ENCODE measurements around the gene SMPX. TPM values are rescaled to one million over a fixed set of nuclear protein-coding genes. Genes with fewer than 3 reads are reported as not detected.

Gene SMPX
- polyA plus RNA-seq, 1 of the 3 experiments (the other 2 are of a cell fraction): not detected

DNA sequence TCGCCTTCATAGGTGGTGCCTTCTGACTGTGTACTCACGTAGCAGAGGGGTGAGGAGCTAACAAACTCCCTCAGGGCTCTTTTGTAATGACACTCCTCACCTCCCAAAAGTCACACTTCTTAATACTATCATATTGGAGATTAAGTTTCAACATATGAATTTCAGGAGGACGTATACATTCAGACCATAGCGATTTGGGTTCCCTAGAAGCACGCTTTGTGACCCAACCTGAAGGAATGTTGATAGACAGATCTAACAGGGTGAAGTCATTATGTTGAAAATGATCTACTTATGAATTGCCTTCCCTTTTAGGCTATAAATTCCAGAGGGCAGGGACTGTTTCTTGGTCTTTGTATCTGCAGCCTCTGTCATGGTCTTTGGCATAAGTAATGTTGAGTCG lies 96.6 kb downstream of the SMPX start:
- 42% methylated on average over 6 of the region's 6 CpGs for WGBS (ENCODE audit: low lambda C conversion rate)
- Histone ChIP-seq H3K4me1 (ENCODE audit: control insufficient read depth in 1 of 2, insufficient read depth in 2 of 2, low read depth in 1 of 2, low read length in 1 of 2) (no peaks in the 10 kb centered on the region), H3K36me3 (replicated peaks in 1 of 2; ENCODE audit: control insufficient read depth in 1 of 2, insufficient read depth in 2 of 2, low read length in 1 of 2) (no peaks in the 10 kb centered on the region), H3K27ac (ENCODE audit: low read depth in 2 of 2, low read length in 1 of 2) (no peak overlapping the region), H3K9me3 (no peaks in the 10 kb centered on the region), H2AFZ (ENCODE audit: low read depth) (no peak overlapping the region), H3K9ac (no peak overlapping the region), H4K20me1 (ENCODE audit: insufficient read depth) (no peaks in the 10 kb centered on the region), H3K4me3 (ENCODE audit: low read depth in 2 of 2, low read length in 1 of 2) (no peak overlapping the region), H3K4me2 (no peak overlapping the region), H3K9me2 (no peaks in the 10 kb centered on the region), H3K79me2 (ENCODE audit: insufficient read depth) (no peaks in the 10 kb centered on the region), H3F3A (replicated peaks; ENCODE audit: insufficient read depth) (no peaks in the 10 kb centered on the region), H3K27me3 (ENCODE audit: insufficient read depth) (no peaks in the 10 kb centered on the region)
- ChIA-PET CTCF (no interaction called here), POLR2A (no interaction called here)
- DNase-seq: no peak
- no peak for TF ChIP-seq RFX5 (IDR thresholded peaks at IDR 0.05; ENCODE audit: low read length)
- TF ChIP-seq, protein P1, sequence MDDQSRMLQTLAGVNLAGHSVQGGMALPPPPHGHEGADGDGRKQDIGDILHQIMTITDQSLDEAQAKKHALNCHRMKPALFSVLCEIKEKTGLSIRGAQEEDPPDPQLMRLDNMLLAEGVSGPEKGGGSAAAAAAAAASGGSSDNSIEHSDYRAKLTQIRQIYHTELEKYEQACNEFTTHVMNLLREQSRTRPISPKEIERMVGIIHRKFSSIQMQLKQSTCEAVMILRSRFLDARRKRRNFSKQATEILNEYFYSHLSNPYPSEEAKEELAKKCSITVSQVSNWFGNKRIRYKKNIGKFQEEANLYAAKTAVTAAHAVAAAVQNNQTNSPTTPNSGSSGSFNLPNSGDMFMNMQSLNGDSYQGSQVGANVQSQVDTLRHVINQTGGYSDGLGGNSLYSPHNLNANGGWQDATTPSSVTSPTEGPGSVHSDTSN (IDR thresholded peaks at IDR 0.05): no peak
- no peak for TF ChIP-seq FOXM1 (IDR thresholded peaks at IDR 0.05; ENCODE audit: low read depth)
- TF ChIP-seq MXI1 (IDR thresholded peaks at IDR 0.05; ENCODE audit: low read depth, low read length): no peak
- TF ChIP-seq SMC3 (IDR thresholded peaks at IDR 0.05; ENCODE audit: low read depth, low read length): no peak
- TF ChIP-seq EZH2phosphoT487 (IDR thresholded peaks at IDR 0.05; ENCODE audit: borderline replicate concordance, low read depth): no peak

DNA sequence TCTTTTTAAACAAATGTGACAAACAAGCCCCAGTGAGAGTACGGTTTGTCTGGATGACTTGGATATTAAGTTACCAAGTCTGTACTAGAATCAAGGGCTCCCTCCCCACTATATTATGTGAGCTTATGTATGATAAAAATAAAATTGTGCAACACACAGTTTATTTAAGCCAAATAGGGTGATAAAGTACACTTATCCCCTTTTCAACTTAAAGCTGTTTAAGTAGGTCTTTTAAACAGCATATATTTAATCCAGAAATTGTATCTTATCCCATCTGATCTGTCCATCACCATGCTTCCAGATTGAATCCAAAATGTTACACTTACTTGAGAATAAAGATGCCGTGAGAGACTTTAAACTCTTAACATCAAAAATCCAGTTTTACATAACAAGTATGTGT lies 97.8 kb downstream of the SMPX start:
- 30% methylated on average over 2 of the region's 2 CpGs for WGBS (ENCODE audit: low lambda C conversion rate)
- no peaks in the 10 kb centered on the region for H3K79me2 ChIP-seq (ENCODE audit: insufficient read depth)
- H3K27ac ChIP-seq (ENCODE audit: low read depth in 2 of 2, low read length in 1 of 2): no peak overlapping the region
- TF ChIP-seq NRF1 (IDR thresholded peaks at IDR 0.05; ENCODE audit: low read depth, low read length): no peak
- TF ChIP-seq TCF12 (IDR thresholded peaks at IDR 0.05): no peak
- no peak for TF ChIP-seq RFX5 (IDR thresholded peaks at IDR 0.05; ENCODE audit: low read length)
- no peaks in the 10 kb centered on the region for H4K20me1 ChIP-seq (ENCODE audit: insufficient read depth)
- ChIA-PET CTCF (no interaction called here), POLR2A (no interaction called here)
- no peak overlapping the region for H2AFZ ChIP-seq (ENCODE audit: low read depth)
- H3K4me3 ChIP-seq (ENCODE audit: low read depth in 2 of 2, low read length in 1 of 2): no peak overlapping the region
- no peaks in the 10 kb centered on the region for H3K36me3 ChIP-seq (replicated peaks in 1 of 2; ENCODE audit: control insufficient read depth in 1 of 2, insufficient read depth in 2 of 2, low read length in 1 of 2)
- no peaks in the 10 kb centered on the region for H3F3A ChIP-seq (replicated peaks; ENCODE audit: insufficient read depth)
- no peaks in the 10 kb centered on the region for H3K4me1 ChIP-seq (ENCODE audit: control insufficient read depth in 1 of 2, insufficient read depth in 2 of 2, low read depth in 1 of 2, low read length in 1 of 2)
- H3K27me3 ChIP-seq (ENCODE audit: insufficient read depth): no peaks in the 10 kb centered on the region
- no peak overlapping the region for H3K9ac ChIP-seq
- DNase-seq: no peak
- no peaks in the 10 kb centered on the region for H3K9me3 ChIP-seq
- H3K4me2 ChIP-seq: no peak overlapping the region
- H3K9me2 ChIP-seq: no peaks in the 10 kb centered on the region

DNA sequence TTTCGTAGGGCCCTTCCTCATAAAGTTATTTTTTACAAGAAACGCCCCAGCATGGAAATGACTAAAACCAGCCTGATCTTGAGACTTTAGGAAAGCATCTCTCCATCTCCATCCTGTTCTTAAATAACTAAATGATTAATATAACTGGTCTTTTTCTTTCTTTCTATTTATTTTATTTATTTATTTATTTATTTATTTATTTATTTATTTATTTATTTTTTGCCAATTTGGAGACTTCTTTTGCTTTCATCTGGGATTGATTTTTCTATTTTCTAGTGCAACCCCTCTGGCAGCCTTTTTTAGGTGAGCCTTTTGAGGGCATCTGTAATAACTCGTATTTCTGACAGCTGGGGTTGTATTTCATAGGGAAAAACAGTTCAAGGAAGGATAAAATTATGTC lies 98.6 kb downstream of the SMPX start:
- no peaks in the 10 kb centered on the region for H3K9me2 ChIP-seq
- no peak overlapping the region for H3K4me2 ChIP-seq
- no peak overlapping the region for H3K27ac ChIP-seq (ENCODE audit: low read depth in 2 of 2, low read length in 1 of 2)
- TF ChIP-seq FOSL2 (IDR thresholded peaks at IDR 0.05; ENCODE audit: borderline replicate concordance, low read depth) (no peak), TCF12 (IDR thresholded peaks at IDR 0.05) (no peak), ELF1 (IDR thresholded peaks at IDR 0.05) (no peak), SMC3 (IDR thresholded peaks at IDR 0.05; ENCODE audit: low read depth, low read length) (no peak), RCOR1 (IDR thresholded peaks at IDR 0.05; ENCODE audit: low read length) (no peak)
- TF ChIP-seq, protein P1 (IDR thresholded peaks at IDR 0.05): no peak
- ChIA-PET POLR2A (no interaction called here), CTCF (no interaction called here)
- DNase-seq: no peak
- WGBS (ENCODE audit: low lambda C conversion rate): 32% methylated on average over 3 of the region's 3 CpGs
- no peaks in the 10 kb centered on the region for H3K36me3 ChIP-seq (replicated peaks in 1 of 2; ENCODE audit: control insufficient read depth in 1 of 2, insufficient read depth in 2 of 2, low read length in 1 of 2)
- no peaks in the 10 kb centered on the region for H3K27me3 ChIP-seq (ENCODE audit: insufficient read depth)
- no peaks in the 10 kb centered on the region for H3K4me1 ChIP-seq (ENCODE audit: control insufficient read depth in 1 of 2, insufficient read depth in 2 of 2, low read depth in 1 of 2, low read length in 1 of 2)
- H4K20me1 ChIP-seq (ENCODE audit: insufficient read depth): no peaks in the 10 kb centered on the region
- H3K4me3 ChIP-seq (ENCODE audit: low read depth in 2 of 2, low read length in 1 of 2): no peak overlapping the region
- no peak overlapping the region for H2AFZ ChIP-seq (ENCODE audit: low read depth)
- H3F3A ChIP-seq (replicated peaks; ENCODE audit: insufficient read depth): no peaks in the 10 kb centered on the region
- H3K9ac ChIP-seq: no peak overlapping the region
- no peaks in the 10 kb centered on the region for H3K79me2 ChIP-seq (ENCODE audit: insufficient read depth)
- no peaks in the 10 kb centered on the region for H3K9me3 ChIP-seq
